Measurements from ENCODE around the gene HSPBAP1. TPM values are rescaled to one million over a fixed set of nuclear protein-coding genes. Genes with fewer than 3 reads are reported as not detected.

Gene HSPBAP1
- total and polyA plus RNA-seq, 2 of the 13 experiments (the other 11 are each of a cell fraction or from before 2014, with no cell fraction given), result 4.2 to 5.1 TPM

DNA sequence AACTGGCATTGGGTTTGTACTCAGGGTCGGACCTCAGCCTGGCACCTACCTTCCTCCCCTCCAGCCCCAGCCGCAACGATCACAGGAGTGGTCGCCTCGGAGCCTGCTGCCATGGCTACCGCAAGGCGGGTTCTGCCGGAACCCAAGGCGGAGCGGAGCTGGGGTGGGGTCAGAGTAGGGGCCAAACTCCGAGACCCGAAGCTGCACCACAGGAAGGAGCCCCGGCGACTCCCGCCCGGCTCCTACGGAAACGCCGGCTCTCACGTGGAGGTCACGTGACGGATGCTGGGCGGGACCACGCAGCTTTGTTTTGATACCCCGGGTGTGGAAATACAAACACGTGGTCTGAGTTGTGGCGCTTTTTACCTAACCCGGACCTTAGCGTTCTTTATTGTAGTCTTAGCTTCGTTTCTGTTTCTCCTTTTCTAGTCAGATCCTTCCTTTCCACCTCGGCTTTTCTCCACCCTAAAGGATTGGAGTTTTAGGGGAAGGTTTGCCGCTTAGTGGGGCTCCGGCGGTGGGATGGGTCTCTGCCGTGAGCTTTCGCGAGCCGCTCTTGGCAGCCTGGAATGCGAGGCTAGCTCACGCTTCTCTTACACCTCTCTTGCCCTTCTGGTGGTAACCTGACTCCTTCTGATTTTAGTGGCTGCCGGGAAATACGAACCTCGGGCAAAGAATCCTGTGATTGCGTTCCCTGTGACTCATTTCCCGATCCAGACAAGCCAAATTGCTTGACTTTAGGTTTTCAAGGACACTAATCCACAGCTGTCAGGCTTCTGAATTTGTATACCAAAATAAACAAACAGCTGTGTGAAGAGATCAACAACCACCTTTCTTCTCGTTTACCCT, at the start of gene HSPBAP1 (continued):
- TF ChIP-seq, protein P1, sequence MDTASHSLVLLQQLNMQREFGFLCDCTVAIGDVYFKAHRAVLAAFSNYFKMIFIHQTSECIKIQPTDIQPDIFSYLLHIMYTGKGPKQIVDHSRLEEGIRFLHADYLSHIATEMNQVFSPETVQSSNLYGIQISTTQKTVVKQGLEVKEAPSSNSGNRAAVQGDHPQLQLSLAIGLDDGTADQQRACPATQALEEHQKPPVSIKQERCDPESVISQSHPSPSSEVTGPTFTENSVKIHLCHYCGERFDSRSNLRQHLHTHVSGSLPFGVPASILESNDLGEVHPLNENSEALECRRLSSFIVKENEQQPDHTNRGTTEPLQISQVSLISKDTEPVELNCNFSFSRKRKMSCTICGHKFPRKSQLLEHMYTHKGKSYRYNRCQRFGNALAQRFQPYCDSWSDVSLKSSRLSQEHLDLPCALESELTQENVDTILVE (CRISPR knock-in tag; IDR thresholded peaks at IDR 0.05), result peak; percentile 62
- TF ChIP-seq ZNF121 (CRISPR knock-in tag; IDR thresholded peaks at IDR 0.05) (peak; percentile 65; the same call in 1 of the 2 replicates), MTF2 (CRISPR knock-in tag; IDR thresholded peaks at IDR 0.05; ENCODE audit: borderline replicate concordance) (no peak), RORA (CRISPR knock-in tag; IDR thresholded peaks at IDR 0.05) (no peak), SP2 (CRISPR knock-in tag; IDR thresholded peaks at IDR 0.05) (peak; percentile 48; the same call in 1 of the 2 replicates), MAZ (IDR thresholded peaks at IDR 0.05; ENCODE audit: borderline replicate concordance, low read depth, low read length) (no peak; the same call in 1 of the 2 replicates), MAZ (CRISPR knock-in tag; IDR thresholded peaks at IDR 0.05; ENCODE audit: low read depth) (peak; percentile 62; the same call in 1 of the 2 replicates), NCOA1 (CRISPR knock-in tag; IDR thresholded peaks at IDR 0.05) (no peak), ETV6 (CRISPR knock-in tag; conservative IDR thresholded peaks at IDR 0.05) (0 out of 2 replicates have a peak, but pooled peaks have one; percentile 22), TCF7 (IDR thresholded peaks at IDR 0.05; ENCODE audit: low read depth) (0 out of 2 replicates have a peak, but pooled peaks have one; percentile 5), ZNF431 (CRISPR knock-in tag; IDR thresholded peaks at IDR 0.05; ENCODE audit: borderline replicate concordance, low read depth) (0 out of 2 replicates have a peak, but pooled peaks have one; percentile 71), ZNF790 (CRISPR knock-in tag; IDR thresholded peaks at IDR 0.05; ENCODE audit: borderline replicate concordance) (no peak), RBM22 (optimal IDR thresholded peaks at IDR 0.05; ENCODE audit: low read length) (no peak)
- TF ChIP-seq, protein P2, sequence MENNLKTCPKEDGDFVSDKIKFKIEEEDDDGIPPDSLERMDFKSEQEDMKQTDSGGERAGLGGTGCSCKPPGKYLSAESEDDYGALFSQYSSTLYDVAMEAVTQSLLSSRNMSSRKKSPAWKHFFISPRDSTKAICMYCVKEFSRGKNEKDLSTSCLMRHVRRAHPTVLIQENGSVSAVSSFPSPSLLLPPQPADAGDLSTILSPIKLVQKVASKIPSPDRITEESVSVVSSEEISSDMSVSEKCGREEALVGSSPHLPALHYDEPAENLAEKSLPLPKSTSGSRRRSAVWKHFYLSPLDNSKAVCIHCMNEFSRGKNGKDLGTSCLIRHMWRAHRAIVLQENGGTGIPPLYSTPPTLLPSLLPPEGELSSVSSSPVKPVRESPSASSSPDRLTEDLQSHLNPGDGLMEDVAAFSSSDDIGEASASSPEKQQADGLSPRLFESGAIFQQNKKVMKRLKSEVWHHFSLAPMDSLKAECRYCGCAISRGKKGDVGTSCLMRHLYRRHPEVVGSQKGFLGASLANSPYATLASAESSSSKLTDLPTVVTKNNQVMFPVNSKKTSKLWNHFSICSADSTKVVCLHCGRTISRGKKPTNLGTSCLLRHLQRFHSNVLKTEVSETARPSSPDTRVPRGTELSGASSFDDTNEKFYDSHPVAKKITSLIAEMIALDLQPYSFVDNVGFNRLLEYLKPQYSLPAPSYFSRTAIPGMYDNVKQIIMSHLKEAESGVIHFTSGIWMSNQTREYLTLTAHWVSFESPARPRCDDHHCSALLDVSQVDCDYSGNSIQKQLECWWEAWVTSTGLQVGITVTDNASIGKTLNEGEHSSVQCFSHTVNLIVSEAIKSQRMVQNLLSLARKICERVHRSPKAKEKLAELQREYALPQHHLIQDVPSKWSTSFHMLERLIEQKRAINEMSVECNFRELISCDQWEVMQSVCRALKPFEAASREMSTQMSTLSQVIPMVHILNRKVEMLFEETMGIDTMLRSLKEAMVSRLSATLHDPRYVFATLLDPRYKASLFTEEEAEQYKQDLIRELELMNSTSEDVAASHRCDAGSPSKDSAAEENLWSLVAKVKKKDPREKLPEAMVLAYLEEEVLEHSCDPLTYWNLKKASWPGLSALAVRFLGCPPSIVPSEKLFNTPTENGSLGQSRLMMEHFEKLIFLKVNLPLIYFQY (CRISPR knock-in tag; IDR thresholded peaks at IDR 0.05; ENCODE audit: borderline replicate concordance), result peak; percentile 44; the same call in 1 of the 2 replicates
- TF ChIP-seq, protein P3, sequence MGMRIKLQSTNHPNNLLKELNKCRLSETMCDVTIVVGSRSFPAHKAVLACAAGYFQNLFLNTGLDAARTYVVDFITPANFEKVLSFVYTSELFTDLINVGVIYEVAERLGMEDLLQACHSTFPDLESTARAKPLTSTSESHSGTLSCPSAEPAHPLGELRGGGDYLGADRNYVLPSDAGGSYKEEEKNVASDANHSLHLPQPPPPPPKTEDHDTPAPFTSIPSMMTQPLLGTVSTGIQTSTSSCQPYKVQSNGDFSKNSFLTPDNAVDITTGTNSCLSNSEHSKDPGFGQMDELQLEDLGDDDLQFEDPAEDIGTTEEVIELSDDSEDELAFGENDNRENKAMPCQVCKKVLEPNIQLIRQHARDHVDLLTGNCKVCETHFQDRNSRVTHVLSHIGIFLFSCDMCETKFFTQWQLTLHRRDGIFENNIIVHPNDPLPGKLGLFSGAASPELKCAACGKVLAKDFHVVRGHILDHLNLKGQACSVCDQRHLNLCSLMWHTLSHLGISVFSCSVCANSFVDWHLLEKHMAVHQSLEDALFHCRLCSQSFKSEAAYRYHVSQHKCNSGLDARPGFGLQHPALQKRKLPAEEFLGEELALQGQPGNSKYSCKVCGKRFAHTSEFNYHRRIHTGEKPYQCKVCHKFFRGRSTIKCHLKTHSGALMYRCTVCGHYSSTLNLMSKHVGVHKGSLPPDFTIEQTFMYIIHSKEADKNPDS (CRISPR knock-in tag; IDR thresholded peaks at IDR 0.05), result no peak
- TF ChIP-seq, protein P4, sequence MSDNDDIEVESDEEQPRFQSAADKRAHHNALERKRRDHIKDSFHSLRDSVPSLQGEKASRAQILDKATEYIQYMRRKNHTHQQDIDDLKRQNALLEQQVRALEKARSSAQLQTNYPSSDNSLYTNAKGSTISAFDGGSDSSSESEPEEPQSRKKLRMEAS (IDR thresholded peaks at IDR 0.05), result peak; percentile 98
- TF ChIP-seq, protein P5, sequence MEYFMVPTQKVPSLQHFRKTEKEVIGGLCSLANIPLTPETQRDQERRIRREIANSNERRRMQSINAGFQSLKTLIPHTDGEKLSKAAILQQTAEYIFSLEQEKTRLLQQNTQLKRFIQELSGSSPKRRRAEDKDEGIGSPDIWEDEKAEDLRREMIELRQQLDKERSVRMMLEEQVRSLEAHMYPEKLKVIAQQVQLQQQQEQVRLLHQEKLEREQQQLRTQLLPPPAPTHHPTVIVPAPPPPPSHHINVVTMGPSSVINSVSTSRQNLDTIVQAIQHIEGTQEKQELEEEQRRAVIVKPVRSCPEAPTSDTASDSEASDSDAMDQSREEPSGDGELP (IDR thresholded peaks at IDR 0.05; ENCODE audit: borderline replicate concordance, low read depth), result no peak; the same call in 1 of the 2 replicates
- TF ChIP-seq, protein P6, sequence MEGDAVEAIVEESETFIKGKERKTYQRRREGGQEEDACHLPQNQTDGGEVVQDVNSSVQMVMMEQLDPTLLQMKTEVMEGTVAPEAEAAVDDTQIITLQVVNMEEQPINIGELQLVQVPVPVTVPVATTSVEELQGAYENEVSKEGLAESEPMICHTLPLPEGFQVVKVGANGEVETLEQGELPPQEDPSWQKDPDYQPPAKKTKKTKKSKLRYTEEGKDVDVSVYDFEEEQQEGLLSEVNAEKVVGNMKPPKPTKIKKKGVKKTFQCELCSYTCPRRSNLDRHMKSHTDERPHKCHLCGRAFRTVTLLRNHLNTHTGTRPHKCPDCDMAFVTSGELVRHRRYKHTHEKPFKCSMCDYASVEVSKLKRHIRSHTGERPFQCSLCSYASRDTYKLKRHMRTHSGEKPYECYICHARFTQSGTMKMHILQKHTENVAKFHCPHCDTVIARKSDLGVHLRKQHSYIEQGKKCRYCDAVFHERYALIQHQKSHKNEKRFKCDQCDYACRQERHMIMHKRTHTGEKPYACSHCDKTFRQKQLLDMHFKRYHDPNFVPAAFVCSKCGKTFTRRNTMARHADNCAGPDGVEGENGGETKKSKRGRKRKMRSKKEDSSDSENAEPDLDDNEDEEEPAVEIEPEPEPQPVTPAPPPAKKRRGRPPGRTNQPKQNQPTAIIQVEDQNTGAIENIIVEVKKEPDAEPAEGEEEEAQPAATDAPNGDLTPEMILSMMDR (CRISPR knock-in tag; IDR thresholded peaks at IDR 0.05), result no peak

Measured in HepG2 (cell line).